ENCODE measurements around the gene RABGAP1L.

DNA sequence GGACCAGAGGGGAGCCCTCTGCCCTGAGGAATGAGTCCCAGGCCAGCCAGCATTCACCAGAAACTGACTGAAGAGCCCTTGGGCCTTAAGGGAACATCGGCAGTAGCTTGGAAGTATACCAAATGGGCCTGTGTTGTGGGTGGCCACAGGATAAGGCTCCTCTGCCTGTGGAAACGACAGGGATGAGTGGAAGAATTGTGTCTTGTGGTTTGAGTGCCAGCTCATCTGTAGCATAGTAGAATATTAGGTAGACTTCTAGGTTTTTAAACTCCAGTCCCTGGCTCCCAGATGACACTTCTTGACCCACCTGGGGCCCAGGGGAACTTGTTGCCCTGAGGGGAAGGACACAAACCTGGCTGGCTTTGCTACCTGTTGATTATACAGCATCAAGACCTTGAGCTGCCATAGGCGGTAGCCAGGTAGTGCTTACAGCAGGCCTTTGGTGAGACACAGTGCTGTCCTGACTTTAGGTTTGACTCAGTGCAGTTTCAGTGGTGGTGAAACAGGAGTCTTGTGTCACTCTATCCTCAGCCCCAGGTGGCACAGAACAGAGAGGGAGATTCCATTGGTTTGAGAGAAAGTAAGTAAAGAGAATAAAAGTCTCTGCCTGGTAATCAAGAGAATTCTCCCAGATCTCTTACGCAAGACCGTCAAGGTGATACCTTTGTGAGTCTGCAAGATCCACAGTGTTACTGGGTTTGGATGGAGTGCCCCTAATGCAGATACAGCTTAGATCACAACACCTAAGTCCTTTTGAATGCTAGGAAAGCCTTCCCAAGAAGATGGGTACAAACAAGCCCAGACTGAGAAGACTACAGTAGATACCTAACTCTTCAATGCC lies 50.2 kb downstream of the RABGAP1L start:
- TF ChIP-seq CREB1 (IDR thresholded peaks at IDR 0.05; ENCODE audit: low read depth) = no peak
- TF ChIP-seq, protein P1, sequence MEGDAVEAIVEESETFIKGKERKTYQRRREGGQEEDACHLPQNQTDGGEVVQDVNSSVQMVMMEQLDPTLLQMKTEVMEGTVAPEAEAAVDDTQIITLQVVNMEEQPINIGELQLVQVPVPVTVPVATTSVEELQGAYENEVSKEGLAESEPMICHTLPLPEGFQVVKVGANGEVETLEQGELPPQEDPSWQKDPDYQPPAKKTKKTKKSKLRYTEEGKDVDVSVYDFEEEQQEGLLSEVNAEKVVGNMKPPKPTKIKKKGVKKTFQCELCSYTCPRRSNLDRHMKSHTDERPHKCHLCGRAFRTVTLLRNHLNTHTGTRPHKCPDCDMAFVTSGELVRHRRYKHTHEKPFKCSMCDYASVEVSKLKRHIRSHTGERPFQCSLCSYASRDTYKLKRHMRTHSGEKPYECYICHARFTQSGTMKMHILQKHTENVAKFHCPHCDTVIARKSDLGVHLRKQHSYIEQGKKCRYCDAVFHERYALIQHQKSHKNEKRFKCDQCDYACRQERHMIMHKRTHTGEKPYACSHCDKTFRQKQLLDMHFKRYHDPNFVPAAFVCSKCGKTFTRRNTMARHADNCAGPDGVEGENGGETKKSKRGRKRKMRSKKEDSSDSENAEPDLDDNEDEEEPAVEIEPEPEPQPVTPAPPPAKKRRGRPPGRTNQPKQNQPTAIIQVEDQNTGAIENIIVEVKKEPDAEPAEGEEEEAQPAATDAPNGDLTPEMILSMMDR (IDR thresholded peaks at IDR 0.05 in 2 of 3, conservative IDR thresholded peaks at IDR 0.05 in 1 of 3; ENCODE audit: control insufficient read depth in 2 of 3, extremely low read depth in 1 of 3, insufficient read depth in 1 of 3, low read depth in 3 of 3, low read length in 3 of 3) = no peak
- TF ChIP-seq NFYB (IDR thresholded peaks at IDR 0.05; ENCODE audit: insufficient read depth, low read depth, low read length) = no peak
- no peak for TF ChIP-seq EP300 (IDR thresholded peaks at IDR 0.05; ENCODE audit: borderline replicate concordance in 1 of 2, control insufficient read depth in 1 of 2, low read depth in 2 of 2, low read length in 2 of 2)
- no peak for TF ChIP-seq MEF2A (IDR thresholded peaks at IDR 0.05; ENCODE audit: insufficient read depth, low read depth, low read length)
- TF ChIP-seq RAD21 (IDR thresholded peaks at IDR 0.05; ENCODE audit: insufficient read depth, low read depth, low read length) = no peak
- TF ChIP-seq BRCA1 (IDR thresholded peaks at IDR 0.05; ENCODE audit: low read depth, low read length) = no peak
- TF ChIP-seq SMC3 (IDR thresholded peaks at IDR 0.05; ENCODE audit: borderline replicate concordance, low read length) = no peak
- no peak for TF ChIP-seq MXI1 (IDR thresholded peaks at IDR 0.05; ENCODE audit: low read depth, low read length)
- TF ChIP-seq SP1 (IDR thresholded peaks at IDR 0.05; ENCODE audit: low read depth, low read length) = no peak
- TF ChIP-seq EZH2 (IDR thresholded peaks at IDR 0.05; ENCODE audit: borderline replicate concordance, control insufficient read depth, low read depth, low read length) = no peak
- TF ChIP-seq, protein P2, sequence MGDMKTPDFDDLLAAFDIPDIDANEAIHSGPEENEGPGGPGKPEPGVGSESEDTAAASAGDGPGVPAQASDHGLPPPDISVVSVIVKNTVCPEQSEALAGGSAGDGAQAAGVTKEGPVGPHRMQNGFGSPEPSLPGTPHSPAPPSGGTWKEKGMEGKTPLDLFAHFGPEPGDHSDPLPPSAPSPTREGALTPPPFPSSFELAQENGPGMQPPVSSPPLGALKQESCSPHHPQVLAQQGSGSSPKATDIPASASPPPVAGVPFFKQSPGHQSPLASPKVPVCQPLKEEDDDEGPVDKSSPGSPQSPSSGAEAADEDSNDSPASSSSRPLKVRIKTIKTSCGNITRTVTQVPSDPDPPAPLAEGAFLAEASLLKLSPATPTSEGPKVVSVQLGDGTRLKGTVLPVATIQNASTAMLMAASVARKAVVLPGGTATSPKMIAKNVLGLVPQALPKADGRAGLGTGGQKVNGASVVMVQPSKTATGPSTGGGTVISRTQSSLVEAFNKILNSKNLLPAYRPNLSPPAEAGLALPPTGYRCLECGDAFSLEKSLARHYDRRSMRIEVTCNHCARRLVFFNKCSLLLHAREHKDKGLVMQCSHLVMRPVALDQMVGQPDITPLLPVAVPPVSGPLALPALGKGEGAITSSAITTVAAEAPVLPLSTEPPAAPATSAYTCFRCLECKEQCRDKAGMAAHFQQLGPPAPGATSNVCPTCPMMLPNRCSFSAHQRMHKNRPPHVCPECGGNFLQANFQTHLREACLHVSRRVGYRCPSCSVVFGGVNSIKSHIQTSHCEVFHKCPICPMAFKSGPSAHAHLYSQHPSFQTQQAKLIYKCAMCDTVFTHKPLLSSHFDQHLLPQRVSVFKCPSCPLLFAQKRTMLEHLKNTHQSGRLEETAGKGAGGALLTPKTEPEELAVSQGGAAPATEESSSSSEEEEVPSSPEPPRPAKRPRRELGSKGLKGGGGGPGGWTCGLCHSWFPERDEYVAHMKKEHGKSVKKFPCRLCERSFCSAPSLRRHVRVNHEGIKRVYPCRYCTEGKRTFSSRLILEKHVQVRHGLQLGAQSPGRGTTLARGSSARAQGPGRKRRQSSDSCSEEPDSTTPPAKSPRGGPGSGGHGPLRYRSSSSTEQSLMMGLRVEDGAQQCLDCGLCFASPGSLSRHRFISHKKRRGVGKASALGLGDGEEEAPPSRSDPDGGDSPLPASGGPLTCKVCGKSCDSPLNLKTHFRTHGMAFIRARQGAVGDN (IDR thresholded peaks at IDR 0.05) = no peak

Data from GM12878 (cell line).